HCT116 (cell line): ENCODE data around the gene RBM12. TPM values are rescaled to one million over a fixed set of nuclear protein-coding genes. Genes with fewer than 3 reads are reported as not detected.

Experiments
- ATAC-seq: fragments of 200-7000 bp; cut with Tn5 transposase; 2 replicates; pipeline ENCODE4 v1.9.1; 2020; ENCODE audit warnings: mild to moderate bottlenecking, moderate library complexity
- BruUV-seq: library from RNA; stranded (reverse); fragments of 400-500 nt; replicated peaks from 2 replicates; lab custom pipeline; 2021; lab: Mats Ljungman, UMichigan
- CTCF ChIA-PET: fragments of 300-600 bp; sonication (Branson Sonifier 250); formaldehyde crosslinking; loops from one replicate; lab custom pipeline; 2021; ENCODE audit warnings: antibody characterized with exemption; lab: Charles Lee
- POLR2A ChIA-PET: fragments of 300-600, 350-600 bp; sonication (Branson Sonifier 250); formaldehyde crosslinking; loops from one replicate; lab custom pipeline; 2021; ENCODE audit warnings: antibody characterized with exemption; lab: Charles Lee
- RAD21 ChIA-PET, 2 experiments: fragments of 300-600 bp; sonication (Branson Sonifier 250); formaldehyde crosslinking; loops; one replicate each; lab custom pipeline; 2023; ENCODE audit warnings: low total read pairs in 2 of 2; ENCODE audit not compliant: uncharacterized antibody in 2 of 2, unreplicated experiment in 2 of 2, low non-redundant PET in 1 of 2; lab: Charles Lee
- DNase-seq: peaks from one replicate; pipeline ENCODE4 v3.0.0-alpha.2; 2010; ENCODE audit warnings: low read depth, low spot score
- H2AFZ ChIP-seq: fragments of 200-600 bp; shearing (Covaris generic), sonication (generic); 2 replicates; pipeline ENCODE4 v1.6.1; 2017; ENCODE audit warnings: low read depth, mixed run types, mixed read lengths, antibody characterized with exemption, low read length; ENCODE audit not compliant: poor library complexity, severe bottlenecking
- H3K27ac ChIP-seq: 2 replicates; pipeline ENCODE4 v1.5.1; 2012; ENCODE audit warnings: low read depth, low read length
- H3K27me3 ChIP-seq: fragments of 200-600 bp; sonication (generic); 2 replicates; pipeline ENCODE4 v1.6.1; 2016; ENCODE audit warnings: mixed run types, low read length, mixed read lengths; ENCODE audit not compliant: insufficient read depth
- H3K36me3 ChIP-seq, 2 experiments: fragments of 200-500 bp in 1 of 2; fragments of 200-600 bp in 1 of 2; sonication (Bioruptor generic) in 1 of 2; sonication (generic) in 1 of 2; 2 replicates each; pipeline versions ENCODE4 v1.5.1 to v1.6.1; 2014 to 2016; ENCODE audit warnings: low read length in 2 of 2, inconsistent platforms in 1 of 2, mixed read lengths in 1 of 2, mixed run types in 1 of 2; ENCODE audit not compliant: insufficient read depth in 2 of 2, control insufficient read depth in 1 of 2
- H3K4me1 ChIP-seq, 2 experiments: fragments of 200-600 bp in 1 of 2; sonication (generic) in 1 of 2; 2 replicates each; pipeline versions ENCODE4 v1.5.1 to v1.6.1; 2012 to 2017; ENCODE audit warnings: low read length in 2 of 2, inconsistent platforms in 1 of 2, mild to moderate bottlenecking in 1 of 2, mixed read lengths in 1 of 2, mixed run types in 1 of 2, moderate library complexity in 1 of 2; ENCODE audit not compliant: insufficient read depth in 2 of 2, control insufficient read depth in 1 of 2
- H3K4me2 ChIP-seq: fragments of 200-600 bp; sonication (generic); 2 replicates; pipeline ENCODE4 v1.6.1; 2017; ENCODE audit warnings: mixed run types, low read length, mixed read lengths
- H3K4me3 ChIP-seq, 2 experiments: fragments of 200-600 bp in 1 of 2; sonication (generic) in 1 of 2; replicated peaks in 1 of 2; 2 replicates each; pipeline ENCODE4 v1.5.1; 2011 to 2016; ENCODE audit warnings: low read length in 2 of 2, control low read depth in 1 of 2, low read depth in 1 of 2, mild to moderate bottlenecking in 1 of 2, mixed read lengths in 1 of 2, mixed run types in 1 of 2
- H3K79me2 ChIP-seq: fragments of 200-600 bp; sonication (generic); 2 replicates; pipeline ENCODE4 v1.6.1; 2017; ENCODE audit warnings: mild to moderate bottlenecking, mixed run types, low read length, moderate library complexity, mixed read lengths; ENCODE audit not compliant: insufficient read depth
- H3K9ac ChIP-seq: fragments of 200-600 bp; sonication (generic); 2 replicates; pipeline ENCODE4 v1.6.1; 2016; ENCODE audit warnings: low read length, mixed read lengths
- H3K9me2 ChIP-seq: fragments of 200-600 bp; sonication (generic), shearing (Covaris generic); 2 replicates; pipeline ENCODE4 v1.6.1; 2017; ENCODE audit warnings: mixed run types, mild to moderate bottlenecking, moderate library complexity; ENCODE audit not compliant: insufficient read depth
- H3K9me3 ChIP-seq, 2 experiments: fragments of 200-500 bp in 1 of 2; fragments of 200-600 bp in 1 of 2; sonication (Bioruptor generic) in 1 of 2; sonication (generic) in 1 of 2; 2 replicates each; pipeline ENCODE4 v1.6.1; 2014 to 2017; ENCODE audit warnings: low read length in 2 of 2, mixed read lengths in 2 of 2, inconsistent platforms in 1 of 2, low read depth in 1 of 2, mild to moderate bottlenecking in 1 of 2, mixed run types in 1 of 2, moderate library complexity in 1 of 2; ENCODE audit not compliant: control insufficient read depth in 1 of 2, insufficient read depth in 1 of 2
- H4K20me1 ChIP-seq: fragments of 200-600 bp; sonication (generic), shearing (Covaris generic); 2 replicates; pipeline ENCODE4 v1.6.1; 2017; ENCODE audit warnings: mixed run types, mild to moderate bottlenecking, moderate library complexity; ENCODE audit not compliant: insufficient read depth
- ATF3 ChIP-seq: IDR thresholded peaks from 2 replicates; pipeline ENCODE4 v1.6.1; 2012
- CBX3 ChIP-seq: IDR thresholded peaks from 2 replicates; pipeline ENCODE4 v1.6.1; 2012; ENCODE audit warnings: low read depth
- CEBPB ChIP-seq: IDR thresholded peaks from 2 replicates; pipeline ENCODE4 v1.6.1; 2012; ENCODE audit warnings: low read depth
- EGR1 ChIP-seq: IDR thresholded peaks from 2 replicates; pipeline ENCODE4 v1.6.1; 2012; ENCODE audit warnings: low read depth
- ELF1 ChIP-seq: IDR thresholded peaks from 2 replicates; pipeline ENCODE4 v1.6.1; 2012; ENCODE audit warnings: low read depth, borderline replicate concordance
- JUND ChIP-seq: IDR thresholded peaks from 2 replicates; pipeline ENCODE4 v1.6.1; 2012
- POLR2AphosphoS5 ChIP-seq: IDR thresholded peaks from 2 replicates; pipeline ENCODE4 v1.6.1; 2011; ENCODE audit warnings: mild to moderate bottlenecking, low read depth, low read length, moderate library complexity
- SRF ChIP-seq: IDR thresholded peaks from 2 replicates; pipeline ENCODE4 v1.6.1; 2012; ENCODE audit warnings: low read depth
- TCF7L2 ChIP-seq: IDR thresholded peaks from 2 replicates; pipeline ENCODE4 v1.7.0; 2011; ENCODE audit warnings: borderline replicate concordance, inconsistent platforms; ENCODE audit not compliant: insufficient read depth, insufficient read length; ENCODE audit errors: extremely low read depth
- ZBTB33 ChIP-seq: IDR thresholded peaks from 2 replicates; pipeline ENCODE4 v1.6.1; 2011; ENCODE audit warnings: mild to moderate bottlenecking, low read length, moderate library complexity; ENCODE audit not compliant: insufficient replicate concordance; ENCODE audit errors: extremely low read depth
- ZFX ChIP-seq: fragments of 450-650 bp; IDR thresholded peaks from 2 replicates; pipeline ENCODE4 v1.6.1; 2017
- intact Hi-C: fragments of 100-400 bp; cut with micrococcal nuclease; formaldehyde crosslinking; loops from 2 replicates; pipeline ENCODE4 v1.10.0; 2022
- total RNA-seq: library from RNA; stranded (reverse); gene quantifications from one replicate; pipeline ENCODE4 v1.2.1, GENCODE V29; 2021; ENCODE audit not compliant: unreplicated experiment
- TF ChIP-seq, protein P1 (sequence below): IDR thresholded peaks from 2 replicates; pipeline ENCODE4 v1.6.1; 2012
- TF ChIP-seq, protein P2 (sequence below): IDR thresholded peaks from 2 replicates; pipeline ENCODE4 v1.6.1; 2012; ENCODE audit warnings: low read depth

RBM12 gene
- total RNA-seq, 1 experiment from 2014 or later = 110 TPM

- no TSS peak for BruUV-seq
- TF ChIP-seq EGR1 (no peak), ZBTB33 (no peak), TCF7L2 (no peak), JUND (no peak), POLR2AphosphoS5 (no peak), SRF (no peak), ELF1 (no peak), ATF3 (no peak), CEBPB (no peak), ZFX (no peak), CBX3 (no peak)
- TF ChIP-seq, protein P1, sequence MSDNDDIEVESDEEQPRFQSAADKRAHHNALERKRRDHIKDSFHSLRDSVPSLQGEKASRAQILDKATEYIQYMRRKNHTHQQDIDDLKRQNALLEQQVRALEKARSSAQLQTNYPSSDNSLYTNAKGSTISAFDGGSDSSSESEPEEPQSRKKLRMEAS = no peak
- TF ChIP-seq, protein P2, sequence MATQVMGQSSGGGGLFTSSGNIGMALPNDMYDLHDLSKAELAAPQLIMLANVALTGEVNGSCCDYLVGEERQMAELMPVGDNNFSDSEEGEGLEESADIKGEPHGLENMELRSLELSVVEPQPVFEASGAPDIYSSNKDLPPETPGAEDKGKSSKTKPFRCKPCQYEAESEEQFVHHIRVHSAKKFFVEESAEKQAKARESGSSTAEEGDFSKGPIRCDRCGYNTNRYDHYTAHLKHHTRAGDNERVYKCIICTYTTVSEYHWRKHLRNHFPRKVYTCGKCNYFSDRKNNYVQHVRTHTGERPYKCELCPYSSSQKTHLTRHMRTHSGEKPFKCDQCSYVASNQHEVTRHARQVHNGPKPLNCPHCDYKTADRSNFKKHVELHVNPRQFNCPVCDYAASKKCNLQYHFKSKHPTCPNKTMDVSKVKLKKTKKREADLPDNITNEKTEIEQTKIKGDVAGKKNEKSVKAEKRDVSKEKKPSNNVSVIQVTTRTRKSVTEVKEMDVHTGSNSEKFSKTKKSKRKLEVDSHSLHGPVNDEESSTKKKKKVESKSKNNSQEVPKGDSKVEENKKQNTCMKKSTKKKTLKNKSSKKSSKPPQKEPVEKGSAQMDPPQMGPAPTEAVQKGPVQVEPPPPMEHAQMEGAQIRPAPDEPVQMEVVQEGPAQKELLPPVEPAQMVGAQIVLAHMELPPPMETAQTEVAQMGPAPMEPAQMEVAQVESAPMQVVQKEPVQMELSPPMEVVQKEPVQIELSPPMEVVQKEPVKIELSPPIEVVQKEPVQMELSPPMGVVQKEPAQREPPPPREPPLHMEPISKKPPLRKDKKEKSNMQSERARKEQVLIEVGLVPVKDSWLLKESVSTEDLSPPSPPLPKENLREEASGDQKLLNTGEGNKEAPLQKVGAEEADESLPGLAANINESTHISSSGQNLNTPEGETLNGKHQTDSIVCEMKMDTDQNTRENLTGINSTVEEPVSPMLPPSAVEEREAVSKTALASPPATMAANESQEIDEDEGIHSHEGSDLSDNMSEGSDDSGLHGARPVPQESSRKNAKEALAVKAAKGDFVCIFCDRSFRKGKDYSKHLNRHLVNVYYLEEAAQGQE = no peak
These were observed 53.8 kb downstream of the RBM12 start for GRCh38 chr20:35610833-35611427.

More at GRCh38 chr20:35610833-35611427, 53.8 kb downstream of the RBM12 start:
- H3K9me2 ChIP-seq = no peaks in the 10 kb centered on the region
- H4K20me1 ChIP-seq = no peaks in the 10 kb centered on the region
- no peak overlapping the region for H2AFZ ChIP-seq
- intact Hi-C loops = no loop called here
- no peaks in the 10 kb centered on the region for H3K36me3 ChIP-seq
- ATAC-seq (no peak), DNase-seq (no peak)
- H3K79me2 ChIP-seq = no peaks in the 10 kb centered on the region
- H3K4me3 ChIP-seq = no peak overlapping the region
- ChIA-PET CTCF (no interaction called here), POLR2A (no interaction called here), RAD21 (no interaction called here)
- H3K4me1 ChIP-seq = peaks cover 30 to 52% of the 10 kb centered on the region in 2 experiments
- no peak overlapping the region for H3K9ac ChIP-seq
- peak overlapping the region; percentile 19; the same call in 1 of the 2 replicates for H3K4me2 ChIP-seq
- no peaks in the 10 kb centered on the region for H3K9me3 ChIP-seq
- no peaks in the 10 kb centered on the region for H3K27me3 ChIP-seq
- no peak overlapping the region for H3K27ac ChIP-seq
